Liver (tissue), 3 donors: ENCODE measurements around the gene SCTR.

Source experiments
- EGR1 ChIP-seq, 2 donors: IDR thresholded peaks; 2 replicates each; pipeline ENCODE4 v1.6.1; 2016 to 2018; ENCODE audit warnings: antibody characterized with exemption in 2 of 2, low read depth in 2 of 2
- FOXA1 ChIP-seq: IDR thresholded peaks from 2 replicates; pipeline ENCODE4 v1.6.1; 2016; ENCODE audit warnings: antibody characterized with exemption
- GABPA ChIP-seq, 2 donors: IDR thresholded peaks in 1 of 2; conservative IDR thresholded peaks in 1 of 2; 2 replicates each; pipeline ENCODE4 v1.6.1; 2016; ENCODE audit warnings: antibody characterized with exemption in 2 of 2, mild to moderate bottlenecking in 1 of 2, moderate library complexity in 1 of 2
- HNF4G ChIP-seq: IDR thresholded peaks from 2 replicates; pipeline ENCODE4 v1.6.1; 2016; ENCODE audit warnings: antibody characterized with exemption
- JUND ChIP-seq, 2 donors: IDR thresholded peaks; 2 replicates each; pipeline ENCODE4 v1.6.1; 2016; ENCODE audit warnings: antibody characterized with exemption in 2 of 2
- RAD21 ChIP-seq, 2 donors: IDR thresholded peaks; 2 replicates each; pipeline ENCODE4 v1.6.1; 2016; ENCODE audit warnings: antibody characterized with exemption in 2 of 2, mild to moderate bottlenecking in 2 of 2
- RXRA ChIP-seq, 2 donors: IDR thresholded peaks; 2 replicates each; pipeline ENCODE4 v1.6.1; 2017 to 2018; ENCODE audit warnings: antibody characterized with exemption in 2 of 2, mild to moderate bottlenecking in 1 of 2
- TAF1 ChIP-seq: conservative IDR thresholded peaks from 2 replicates; pipeline ENCODE4 v1.6.1; 2016; ENCODE audit warnings: antibody characterized with exemption, mild to moderate bottlenecking
- TF ChIP-seq, protein P1 (sequence below): IDR thresholded peaks from 2 replicates; pipeline ENCODE4 v1.6.1; 2016; ENCODE audit warnings: antibody characterized with exemption, mild to moderate bottlenecking
- TF ChIP-seq, protein P2 (sequence below): fragments of 150-350 bp; IDR thresholded peaks from 2 replicates; pipeline ENCODE4 v1.5.1; 2017; ENCODE audit warnings: improper control_type of control experiment, low read depth, low read length; ENCODE audit not compliant: missing input control
- TF ChIP-seq, protein P3 (sequence below): IDR thresholded peaks from 2 replicates; pipeline ENCODE4 v1.6.1; 2016; ENCODE audit warnings: antibody characterized with exemption
- TF ChIP-seq, protein P4 (sequence below): IDR thresholded peaks from 2 replicates; pipeline ENCODE4 v1.6.1; 2016; ENCODE audit warnings: antibody characterized with exemption
- donor health status: healthy.
- donor health status: healthy.

DNA sequence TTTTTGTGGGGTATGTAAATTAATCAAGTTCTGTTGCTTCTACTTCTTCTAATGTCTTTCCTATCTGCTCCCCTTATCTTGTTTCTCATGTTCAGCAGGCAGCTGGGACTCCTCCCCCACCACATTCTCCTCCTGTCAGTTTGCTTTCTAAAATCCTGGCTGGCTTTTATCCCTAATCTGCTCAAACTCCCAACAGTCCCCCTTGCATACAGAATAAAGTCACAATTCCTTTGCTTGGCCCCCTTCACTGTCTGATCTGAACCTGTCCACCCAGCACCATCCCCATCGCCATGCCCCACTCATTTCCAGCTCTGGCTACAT lies 22.1 kb upstream of the SCTR start:
- no peak for TF ChIP-seq FOXA1
- TF ChIP-seq, protein P1, sequence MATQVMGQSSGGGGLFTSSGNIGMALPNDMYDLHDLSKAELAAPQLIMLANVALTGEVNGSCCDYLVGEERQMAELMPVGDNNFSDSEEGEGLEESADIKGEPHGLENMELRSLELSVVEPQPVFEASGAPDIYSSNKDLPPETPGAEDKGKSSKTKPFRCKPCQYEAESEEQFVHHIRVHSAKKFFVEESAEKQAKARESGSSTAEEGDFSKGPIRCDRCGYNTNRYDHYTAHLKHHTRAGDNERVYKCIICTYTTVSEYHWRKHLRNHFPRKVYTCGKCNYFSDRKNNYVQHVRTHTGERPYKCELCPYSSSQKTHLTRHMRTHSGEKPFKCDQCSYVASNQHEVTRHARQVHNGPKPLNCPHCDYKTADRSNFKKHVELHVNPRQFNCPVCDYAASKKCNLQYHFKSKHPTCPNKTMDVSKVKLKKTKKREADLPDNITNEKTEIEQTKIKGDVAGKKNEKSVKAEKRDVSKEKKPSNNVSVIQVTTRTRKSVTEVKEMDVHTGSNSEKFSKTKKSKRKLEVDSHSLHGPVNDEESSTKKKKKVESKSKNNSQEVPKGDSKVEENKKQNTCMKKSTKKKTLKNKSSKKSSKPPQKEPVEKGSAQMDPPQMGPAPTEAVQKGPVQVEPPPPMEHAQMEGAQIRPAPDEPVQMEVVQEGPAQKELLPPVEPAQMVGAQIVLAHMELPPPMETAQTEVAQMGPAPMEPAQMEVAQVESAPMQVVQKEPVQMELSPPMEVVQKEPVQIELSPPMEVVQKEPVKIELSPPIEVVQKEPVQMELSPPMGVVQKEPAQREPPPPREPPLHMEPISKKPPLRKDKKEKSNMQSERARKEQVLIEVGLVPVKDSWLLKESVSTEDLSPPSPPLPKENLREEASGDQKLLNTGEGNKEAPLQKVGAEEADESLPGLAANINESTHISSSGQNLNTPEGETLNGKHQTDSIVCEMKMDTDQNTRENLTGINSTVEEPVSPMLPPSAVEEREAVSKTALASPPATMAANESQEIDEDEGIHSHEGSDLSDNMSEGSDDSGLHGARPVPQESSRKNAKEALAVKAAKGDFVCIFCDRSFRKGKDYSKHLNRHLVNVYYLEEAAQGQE: no peak
- TF ChIP-seq, protein P2, sequence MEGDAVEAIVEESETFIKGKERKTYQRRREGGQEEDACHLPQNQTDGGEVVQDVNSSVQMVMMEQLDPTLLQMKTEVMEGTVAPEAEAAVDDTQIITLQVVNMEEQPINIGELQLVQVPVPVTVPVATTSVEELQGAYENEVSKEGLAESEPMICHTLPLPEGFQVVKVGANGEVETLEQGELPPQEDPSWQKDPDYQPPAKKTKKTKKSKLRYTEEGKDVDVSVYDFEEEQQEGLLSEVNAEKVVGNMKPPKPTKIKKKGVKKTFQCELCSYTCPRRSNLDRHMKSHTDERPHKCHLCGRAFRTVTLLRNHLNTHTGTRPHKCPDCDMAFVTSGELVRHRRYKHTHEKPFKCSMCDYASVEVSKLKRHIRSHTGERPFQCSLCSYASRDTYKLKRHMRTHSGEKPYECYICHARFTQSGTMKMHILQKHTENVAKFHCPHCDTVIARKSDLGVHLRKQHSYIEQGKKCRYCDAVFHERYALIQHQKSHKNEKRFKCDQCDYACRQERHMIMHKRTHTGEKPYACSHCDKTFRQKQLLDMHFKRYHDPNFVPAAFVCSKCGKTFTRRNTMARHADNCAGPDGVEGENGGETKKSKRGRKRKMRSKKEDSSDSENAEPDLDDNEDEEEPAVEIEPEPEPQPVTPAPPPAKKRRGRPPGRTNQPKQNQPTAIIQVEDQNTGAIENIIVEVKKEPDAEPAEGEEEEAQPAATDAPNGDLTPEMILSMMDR: no peak
- no peak for TF ChIP-seq RAD21 (IDR thresholded peaks at IDR 0.05)
- no peak for TF ChIP-seq GABPA (IDR thresholded peaks at IDR 0.05 in 1 of 2, conservative IDR thresholded peaks at IDR 0.05 in 1 of 2)
- no peak for TF ChIP-seq TAF1
- TF ChIP-seq, protein P3, sequence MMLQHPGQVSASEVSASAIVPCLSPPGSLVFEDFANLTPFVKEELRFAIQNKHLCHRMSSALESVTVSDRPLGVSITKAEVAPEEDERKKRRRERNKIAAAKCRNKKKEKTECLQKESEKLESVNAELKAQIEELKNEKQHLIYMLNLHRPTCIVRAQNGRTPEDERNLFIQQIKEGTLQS: no peak
- TF ChIP-seq, protein P4, sequence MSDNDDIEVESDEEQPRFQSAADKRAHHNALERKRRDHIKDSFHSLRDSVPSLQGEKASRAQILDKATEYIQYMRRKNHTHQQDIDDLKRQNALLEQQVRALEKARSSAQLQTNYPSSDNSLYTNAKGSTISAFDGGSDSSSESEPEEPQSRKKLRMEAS: no peak
- no peak for TF ChIP-seq EGR1 (IDR thresholded peaks at IDR 0.05; ENCODE audit: low read depth in 2 of 2)
- TF ChIP-seq HNF4G: no peak
- TF ChIP-seq JUND (IDR thresholded peaks at IDR 0.05): no peak
- TF ChIP-seq RXRA (IDR thresholded peaks at IDR 0.05): no peak
